HTERT RPE-1 (cell line): ENCODE data around the gene CAMK2A.

Experiments used
- in situ Hi-C: fragments of 300-500 bp; cut with MboI; formaldehyde crosslinking; loops from 4 replicates; pipeline ENCODE4 v1.14.3; 2020; ENCODE audit warnings: low sequenced_read_pairs

The CAMK2A gene

DNA sequence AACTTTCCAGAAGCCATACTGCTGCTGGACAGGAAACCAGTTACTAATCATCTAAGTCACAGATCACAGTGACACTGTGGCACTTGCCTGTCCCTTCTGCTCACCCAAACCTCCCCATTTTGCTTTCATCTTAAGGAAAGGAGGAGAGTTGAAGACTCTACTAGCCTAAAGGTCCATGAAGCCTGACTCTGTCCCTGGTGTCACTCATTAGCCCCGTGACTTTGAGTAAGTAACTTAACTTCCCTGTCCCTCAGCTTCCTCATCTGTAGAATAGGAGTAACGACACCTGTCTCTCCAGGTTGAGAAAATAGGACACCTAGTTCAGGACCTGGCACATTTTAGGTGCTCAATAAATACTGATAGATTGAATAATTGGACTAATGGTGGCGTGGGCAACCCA, 100.2 kb downstream of the CAMK2A start:
- in situ Hi-C loops = no loop called here

DNA sequence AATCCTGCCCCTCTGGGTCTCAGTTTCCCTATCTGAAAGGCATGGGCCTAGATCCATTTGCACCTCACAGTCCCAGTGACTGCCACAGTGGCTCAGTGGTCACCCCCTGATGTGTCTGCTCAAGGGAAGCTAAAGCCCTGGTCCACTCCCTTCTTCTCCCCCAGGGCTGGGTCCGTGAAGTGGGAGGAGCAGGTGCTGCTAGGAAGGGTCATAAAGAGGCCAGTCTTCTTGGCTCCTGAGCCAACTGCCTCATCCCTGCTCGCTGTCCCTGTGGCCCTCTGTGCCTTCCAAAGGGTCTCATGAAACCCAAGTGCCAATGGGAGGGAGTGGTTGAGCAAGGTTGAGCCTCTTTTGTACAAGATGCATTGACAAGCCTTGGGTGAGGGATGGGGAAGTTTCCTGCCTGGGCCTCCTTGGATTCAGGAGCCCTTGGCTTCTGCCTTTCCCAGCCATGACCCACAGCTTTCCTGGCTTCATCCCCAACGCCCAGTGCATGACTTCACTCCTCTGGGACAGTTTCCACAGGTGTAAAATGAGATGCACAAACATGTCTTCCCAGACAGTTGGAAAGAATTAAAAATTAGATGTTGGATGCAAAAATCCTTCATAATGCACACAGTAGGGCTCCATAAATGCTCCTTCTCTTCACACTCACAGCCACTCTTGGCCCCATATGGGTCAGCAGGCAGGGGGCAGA, 101.3 kb downstream of the CAMK2A start:
- in situ Hi-C loops = no loop called here

GRCh38 chr5:150186897-150187296, 102.7 kb downstream of the CAMK2A start:
- in situ Hi-C loops = no loop called here

- in situ Hi-C loops = no loop called here
Observed at GRCh38 chr5:150186137-150186536, 103.4 kb downstream of the CAMK2A start.

GRCh38 chr5:150184990-150185912, 104.3 kb downstream of the CAMK2A start:
- in situ Hi-C loops = no loop called here

GRCh38 chr5:150184006-150184405, 105.6 kb downstream of the CAMK2A start:
- in situ Hi-C loops = no loop called here

- in situ Hi-C loops = no loop called here
Observed at GRCh38 chr5:150183436-150183835, 106.1 kb downstream of the CAMK2A start.

- in situ Hi-C loops = no loop called here
Observed at GRCh38 chr5:150182774-150183173, 106.8 kb downstream of the CAMK2A start.

GRCh38 chr5:150181766-150182545, 107.6 kb downstream of the CAMK2A start:
- in situ Hi-C loops = no loop called here

DNA sequence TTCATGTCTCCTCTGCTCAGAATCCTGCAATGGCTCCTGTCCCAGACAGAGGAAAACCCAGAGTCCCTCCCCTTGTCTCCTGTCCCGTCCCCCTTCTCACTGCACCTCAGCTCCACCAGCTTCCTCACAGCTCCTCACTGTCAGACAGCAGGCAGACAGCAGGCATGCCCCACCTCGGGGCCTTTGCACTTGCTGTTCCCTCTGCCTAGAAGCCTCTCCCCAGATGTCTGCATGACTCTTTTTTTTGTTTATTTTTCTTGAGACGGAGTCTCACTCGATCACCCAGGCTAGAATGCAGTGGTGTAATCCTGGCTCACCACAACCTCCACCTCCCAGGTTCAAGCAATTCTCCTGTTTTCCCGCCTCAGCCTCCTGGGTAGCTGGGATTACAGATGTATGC, 108.5 kb downstream of the CAMK2A start:
- in situ Hi-C loops = no loop called here

DNA sequence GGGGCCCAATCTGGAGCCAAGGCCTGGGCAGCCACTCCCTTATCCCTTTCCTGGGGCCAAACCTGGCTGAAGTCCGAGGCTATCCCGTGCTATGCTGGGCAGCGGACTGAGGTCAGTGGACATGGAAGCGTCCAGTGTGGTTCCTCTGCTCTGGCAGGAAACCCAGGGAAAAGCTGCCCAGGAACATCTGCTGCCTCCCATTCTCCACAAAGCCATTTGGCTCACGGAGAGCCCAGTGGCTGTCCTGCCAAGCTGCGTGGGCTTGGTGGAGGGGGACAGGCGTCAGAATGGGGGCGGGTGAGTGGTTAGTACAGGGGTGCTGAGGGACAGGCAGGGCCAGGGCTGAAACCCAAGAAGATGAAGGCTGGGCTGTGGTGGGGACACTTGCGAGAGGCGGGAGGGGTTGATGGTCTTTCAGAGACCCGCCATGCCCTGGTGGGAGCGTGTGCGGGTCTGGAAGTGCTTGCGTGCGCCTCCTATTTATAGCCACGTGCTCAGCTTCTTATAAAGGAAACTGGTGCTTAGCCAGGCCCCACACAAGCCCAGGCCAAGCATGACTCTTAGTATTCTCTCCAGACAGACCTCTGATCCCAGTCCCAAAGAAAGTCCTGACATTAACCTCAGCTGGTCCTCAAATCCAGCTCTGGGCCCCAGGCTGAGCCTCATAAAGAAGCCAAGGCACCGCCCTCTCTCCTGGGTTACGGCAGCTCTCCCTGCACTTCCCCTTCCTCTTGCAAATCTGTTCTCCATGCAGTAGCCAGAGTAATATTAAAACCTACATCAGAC, 109.1 kb downstream of the CAMK2A start:
- in situ Hi-C loops = no loop called here

DNA sequence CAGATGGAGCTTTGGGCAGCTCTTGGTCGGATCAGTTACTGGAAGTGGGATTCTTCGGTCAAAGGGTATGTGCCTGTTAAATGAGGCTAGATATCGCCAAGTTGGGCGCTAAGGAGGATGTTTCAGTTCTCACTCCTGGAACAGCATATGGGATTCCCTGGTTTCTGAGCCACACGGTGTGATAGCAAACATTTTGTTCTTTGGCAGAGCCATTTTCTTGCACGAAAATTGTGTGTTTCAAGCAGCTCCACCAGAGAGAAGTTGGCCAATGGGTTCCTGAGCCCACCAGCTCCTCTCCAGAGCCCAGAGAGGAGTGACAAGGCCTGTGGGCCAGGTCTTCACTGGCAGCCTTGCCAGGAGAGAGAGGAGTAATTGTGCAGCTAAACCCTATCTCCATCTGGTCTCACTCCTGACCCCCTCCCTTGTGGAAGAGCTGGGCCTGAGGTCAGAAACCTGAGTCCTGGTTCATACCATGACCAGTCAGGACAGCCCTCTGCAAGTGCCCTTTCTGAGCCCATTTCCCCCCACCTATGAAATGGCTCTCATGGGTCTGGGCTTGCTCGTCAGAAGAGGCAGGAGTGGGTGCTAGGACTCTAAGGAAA, 110.5 kb downstream of the CAMK2A start:
- in situ Hi-C loops = no loop called here

DNA sequence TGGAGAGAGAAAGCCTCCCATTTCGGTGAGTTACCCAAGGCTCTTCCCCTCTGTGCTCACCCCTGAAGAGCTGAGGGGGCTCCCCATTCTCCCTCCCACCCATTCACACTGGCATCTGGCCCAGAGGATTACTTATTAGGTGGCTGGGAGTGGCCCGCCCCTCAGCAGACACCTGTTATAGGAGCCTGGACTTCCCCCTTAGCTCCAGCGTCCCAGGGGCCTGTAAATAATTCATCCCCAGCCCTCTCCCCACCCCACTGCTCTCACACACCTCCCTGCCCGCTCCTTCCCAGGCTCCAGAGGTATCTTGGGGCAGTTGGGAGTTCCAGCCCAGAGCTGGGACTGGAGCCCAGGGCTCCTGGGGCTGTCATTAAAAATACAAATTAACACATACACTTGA, 111.3 kb downstream of the CAMK2A start:
- in situ Hi-C loops = no loop called here

- in situ Hi-C loops = no loop called here
Observed at GRCh38 chr5:150177721-150178120, 111.9 kb downstream of the CAMK2A start.

DNA sequence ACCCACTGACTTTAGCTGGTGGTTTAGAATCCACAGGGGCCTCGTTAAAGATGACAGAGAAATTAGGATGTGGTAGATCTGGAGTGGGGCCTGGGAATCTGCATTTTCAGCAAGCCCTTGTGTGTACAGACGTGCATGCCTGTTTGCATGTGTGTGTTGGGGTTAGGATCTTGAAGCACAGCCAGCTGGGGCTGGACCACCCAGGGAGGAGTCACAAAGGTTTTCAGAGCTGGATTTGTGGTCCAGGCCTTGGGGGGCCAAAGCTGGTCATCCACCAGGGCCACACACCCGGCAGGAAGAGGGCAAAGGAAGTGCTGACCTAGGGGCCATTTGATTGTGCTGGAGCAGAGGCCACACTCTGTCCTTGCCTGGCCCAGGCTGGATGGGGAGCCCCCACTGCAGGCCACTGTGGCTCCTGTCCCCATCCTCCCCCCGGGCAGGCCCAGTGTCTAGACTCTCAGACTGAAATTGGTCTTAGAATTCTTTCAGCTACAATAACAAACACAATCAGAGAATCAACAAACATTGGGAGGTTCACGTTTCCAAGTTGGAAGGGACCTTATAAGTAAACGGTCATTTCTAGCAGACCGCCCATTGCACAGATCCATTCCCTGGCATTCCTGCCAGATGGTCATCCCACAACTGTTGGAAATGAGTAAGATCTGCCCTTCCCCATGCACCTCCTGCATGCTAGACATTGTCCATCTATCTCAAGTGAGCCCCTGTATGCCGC, 112.7 kb downstream of the CAMK2A start:
- in situ Hi-C loops = no loop called here

- in situ Hi-C loops = no loop called here
Observed at GRCh38 chr5:150175536-150175935, 114.0 kb downstream of the CAMK2A start.

DNA sequence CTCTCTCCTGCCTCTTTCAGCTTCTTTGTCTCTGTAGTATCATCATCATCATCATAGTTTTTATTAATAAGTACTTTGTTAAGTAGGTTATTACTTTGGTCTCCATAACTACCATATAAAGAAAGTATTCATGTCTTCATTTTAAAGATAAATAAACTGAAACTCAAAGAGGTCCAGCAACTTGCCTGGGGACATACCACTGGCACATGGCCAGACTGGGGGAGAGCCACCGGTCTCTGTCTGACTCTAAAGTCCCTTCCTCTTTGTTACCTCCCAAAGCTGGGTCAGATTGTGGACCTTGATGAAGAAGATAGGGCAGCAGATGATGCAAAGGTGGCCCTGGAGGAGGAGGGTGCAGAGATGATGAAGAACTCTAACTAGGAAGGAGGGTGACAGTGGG, 114.5 kb downstream of the CAMK2A start:
- in situ Hi-C loops = no loop called here

GRCh38 chr5:150174285-150174684, 115.3 kb downstream of the CAMK2A start:
- in situ Hi-C loops = no loop called here

GRCh38 chr5:150173161-150173560, 116.4 kb downstream of the CAMK2A start:
- in situ Hi-C loops = no loop called here

DNA sequence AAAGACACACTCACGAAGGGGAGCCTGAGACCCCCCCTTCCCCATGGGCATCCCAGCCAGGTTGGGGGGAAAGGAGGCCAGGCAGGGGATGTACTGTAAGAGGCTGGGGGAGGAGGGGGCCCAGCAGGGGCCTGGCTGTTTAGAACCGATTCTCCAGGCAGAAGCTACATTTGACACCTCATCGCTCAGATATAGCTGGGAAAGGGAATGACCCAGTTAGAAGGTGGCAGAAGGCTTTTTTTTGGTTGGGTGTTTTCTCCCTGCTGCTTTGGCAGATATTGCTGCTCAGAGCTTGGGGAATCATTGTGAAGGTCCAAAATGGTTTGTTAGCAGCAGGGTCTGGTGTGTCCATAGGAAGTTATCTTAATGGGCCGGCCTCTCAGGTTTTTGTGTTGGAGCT, 117.0 kb downstream of the CAMK2A start:
- in situ Hi-C loops = no loop called here
